K562 (cell line): Measurements from ENCODE around the gene DDX50. TPM values are rescaled to one million over a fixed set of nuclear protein-coding genes. Genes with fewer than 3 reads are reported as not detected.

Experiments
- CHAMP1 ChIP-seq: fragments of 450-650 bp; IDR thresholded peaks from 2 replicates; pipeline ENCODE4 v1.6.1; 2016; ENCODE audit warnings: mild to moderate bottlenecking
- ELK1 ChIP-seq: sonication (generic); formaldehyde crosslinking; IDR thresholded peaks from 2 replicates; pipeline ENCODE4 v1.8.1; 2022; ENCODE audit warnings: missing genetic modification reagents
- HMGN3 ChIP-seq: IDR thresholded peaks from 2 replicates; pipeline ENCODE4 v1.6.1; 2011; ENCODE audit warnings: borderline replicate concordance, low read depth, mild to moderate bottlenecking, mixed read lengths, low read length; ENCODE audit not compliant: insufficient read length; ENCODE audit errors: extremely low read depth
- JUN ChIP-seq, 2 experiments: sonication (generic) in 1 of 2; formaldehyde crosslinking in 1 of 2; IDR thresholded peaks; 2 replicates each; pipeline versions ENCODE4 v1.6.1 to v1.8.0; 2012 to 2022; ENCODE audit warnings: borderline replicate concordance in 2 of 2, mild to moderate bottlenecking in 2 of 2, improper control_type of control experiment in 1 of 2, low read depth in 1 of 2, low read length in 1 of 2, missing genetic modification reagents in 1 of 2
- JUND ChIP-seq, 2 experiments: IDR thresholded peaks; 2 replicates in 1 of 2; 3 replicates in 1 of 2; pipeline ENCODE4 v1.6.1; 2011; ENCODE audit warnings: borderline replicate concordance in 2 of 2, low read depth in 2 of 2, low read length in 2 of 2, improper control_type of control experiment in 1 of 2, missing biosample characterization in 1 of 2, missing genetic modification characterization in 1 of 2, missing genetic modification reagents in 1 of 2
- KLF16 ChIP-seq: IDR thresholded peaks from 2 replicates; pipeline ENCODE4 v1.6.1; 2016; ENCODE audit warnings: antibody characterized with exemption
- RUNX1 ChIP-seq: sonication (generic); IDR thresholded peaks from 2 replicates; pipeline ENCODE4 v1.6.1; 2016; ENCODE audit warnings: antibody characterized with exemption, low read depth
- TGIF2 ChIP-seq: sonication (generic); formaldehyde crosslinking; IDR thresholded peaks from 2 replicates; pipeline ENCODE4 v1.8.1; 2022; ENCODE audit warnings: mild to moderate bottlenecking, missing genetic modification reagents, moderate library complexity
- YBX1 ChIP-seq: fragments of 450-650 bp; IDR thresholded peaks from 2 replicates; pipeline ENCODE4 v1.7.1; 2016; ENCODE audit warnings: mild to moderate bottlenecking
- ZBTB7A ChIP-seq: IDR thresholded peaks from 2 replicates; pipeline ENCODE4 v1.6.1; 2011; ENCODE audit warnings: low read depth, mild to moderate bottlenecking, low read length, moderate library complexity, borderline replicate concordance; ENCODE audit not compliant: control insufficient read depth
- ZBTB8A ChIP-seq: fragments of 450-650 bp; IDR thresholded peaks from 2 replicates; pipeline ENCODE4 v1.6.1; 2018; ENCODE audit warnings: mild to moderate bottlenecking, moderate library complexity; ENCODE audit not compliant: partially characterized antibody
- ZFP30 ChIP-seq: fragments of 250-450 bp; sonication (Bioruptor Pico); IDR thresholded peaks from 2 replicates; pipeline ENCODE4 v1.8.0; 2022; ENCODE audit warnings: moderate library complexity, mild to moderate bottlenecking, inconsistent platforms, borderline replicate concordance
- ZNF561 ChIP-seq: fragments of 450-650 bp; formaldehyde crosslinking; conservative IDR thresholded peaks from 2 replicates; pipeline ENCODE4 v1.4.0; 2020; ENCODE audit warnings: mild to moderate bottlenecking, moderate library complexity
- ZNF696 ChIP-seq: fragments of 250-450 bp; sonication (Bioruptor Pico); conservative IDR thresholded peaks from 2 replicates; pipeline ENCODE4 v1.4.0; 2020; ENCODE audit warnings: mild to moderate bottlenecking, moderate library complexity
- ZNF764 ChIP-seq: fragments of 250-450 bp; sonication (Bioruptor Pico); IDR thresholded peaks from 2 replicates; pipeline ENCODE4 v1.4.0; 2020; ENCODE audit warnings: low read depth, mild to moderate bottlenecking, moderate library complexity
- polyA plus RNA-seq, 8 experiments: library from polyadenylated mRNA; depleted of rRNA in 4 of 8; stranded (reverse) in 5 of 8; unstranded in 3 of 8; fragments of >200 nt; fragmentation: Nextera tagmentation in 2 of 8; fragmentation: Illumina TruSeq in 1 of 8; extraction: Ambion mirVana in 2 of 8; extraction: Trizol in 1 of 8; gene quantifications; 2 replicates each; pipeline versions ENCODE4 v1.2.1 to v1.2.3, GENCODE V29; 2011 to 2014; ENCODE audit warnings: inconsistent platforms in 1 of 8, missing spikeins in 1 of 8
- total RNA-seq, 7 experiments: library from RNA; depleted of rRNA in 6 of 7; stranded (reverse); fragments of >200 nt in 6 of 7; fragmentation: Illumina TruSeq in 2 of 7; extraction: Trizol in 2 of 7; gene quantifications; 2 replicates each; pipeline versions ENCODE4 v1.2.1 to v1.2.3, GENCODE V29; 2011 to 2021; ENCODE audit warnings: low replicate concordance in 1 of 7
- TF ChIP-seq, protein P1 (sequence below): fragments of 450-650 bp; formaldehyde crosslinking; IDR thresholded peaks from 2 replicates; pipeline ENCODE4 v1.4.0; 2020; ENCODE audit warnings: mild to moderate bottlenecking, moderate library complexity
- TF ChIP-seq, protein P2 (sequence below): fragments of 450-650 bp; IDR thresholded peaks from one replicate; pipeline ENCODE4 v1.6.1; 2018; ENCODE audit warnings: mild to moderate bottlenecking, moderate library complexity; ENCODE audit not compliant: partially characterized antibody
- TF ChIP-seq, protein P3 (sequence below): sonication (generic); formaldehyde crosslinking; IDR thresholded peaks from 2 replicates; pipeline ENCODE4 v1.8.0; 2022; ENCODE audit warnings: mild to moderate bottlenecking, low read depth, missing genetic modification reagents

The DDX50 gene
- total and polyA plus RNA-seq, 9 of the 15 experiments (the other 6 are each of a cell fraction or from before 2014, with no cell fraction given): 36.7 to 86.8 (median 57.4) TPM

DNA sequence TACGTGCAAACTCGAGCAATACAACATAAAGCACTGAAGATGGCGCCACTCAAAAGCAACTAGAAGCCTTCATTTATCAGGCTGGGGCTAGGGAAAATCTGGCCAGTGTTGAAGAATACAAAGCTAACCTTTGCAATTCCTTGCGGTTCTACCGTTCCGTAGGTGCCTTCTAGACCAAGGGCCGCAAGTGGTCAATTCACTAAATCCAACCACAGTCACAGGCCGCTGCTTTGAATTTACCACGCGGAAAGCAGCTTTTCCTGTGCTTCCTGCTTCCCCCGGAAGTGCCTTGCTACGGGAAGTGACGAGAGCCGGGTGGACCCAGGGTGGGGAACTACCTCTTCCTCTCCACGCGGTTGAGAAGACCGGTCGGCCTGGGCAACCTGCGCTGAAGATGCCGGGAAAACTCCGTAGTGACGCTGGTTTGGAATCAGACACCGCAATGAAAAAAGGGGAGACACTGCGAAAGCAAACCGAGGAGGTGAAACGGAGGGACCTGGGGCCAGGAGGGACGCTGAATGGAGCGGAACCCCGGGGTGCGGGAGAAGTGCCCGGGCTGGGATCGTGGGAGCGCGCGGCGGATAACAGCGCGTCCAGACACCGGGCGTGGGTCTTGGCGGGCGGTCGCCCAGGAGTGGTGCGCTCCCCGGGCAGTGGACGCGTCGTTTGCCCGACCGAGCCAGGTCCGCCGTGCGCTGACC lies 54.9 kb downstream of the DDX50 start, which contains the start of gene DDX21 (continued):
- TF ChIP-seq ZFP30: no peak
- TF ChIP-seq, protein P1, sequence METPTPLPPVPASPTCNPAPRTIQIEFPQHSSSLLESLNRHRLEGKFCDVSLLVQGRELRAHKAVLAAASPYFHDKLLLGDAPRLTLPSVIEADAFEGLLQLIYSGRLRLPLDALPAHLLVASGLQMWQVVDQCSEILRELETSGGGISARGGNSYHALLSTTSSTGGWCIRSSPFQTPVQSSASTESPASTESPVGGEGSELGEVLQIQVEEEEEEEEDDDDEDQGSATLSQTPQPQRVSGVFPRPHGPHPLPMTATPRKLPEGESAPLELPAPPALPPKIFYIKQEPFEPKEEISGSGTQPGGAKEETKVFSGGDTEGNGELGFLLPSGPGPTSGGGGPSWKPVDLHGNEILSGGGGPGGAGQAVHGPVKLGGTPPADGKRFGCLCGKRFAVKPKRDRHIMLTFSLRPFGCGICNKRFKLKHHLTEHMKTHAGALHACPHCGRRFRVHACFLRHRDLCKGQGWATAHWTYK (CRISPR knock-in tag): no peak
- no peak for TF ChIP-seq YBX1
- TF ChIP-seq, protein P2, sequence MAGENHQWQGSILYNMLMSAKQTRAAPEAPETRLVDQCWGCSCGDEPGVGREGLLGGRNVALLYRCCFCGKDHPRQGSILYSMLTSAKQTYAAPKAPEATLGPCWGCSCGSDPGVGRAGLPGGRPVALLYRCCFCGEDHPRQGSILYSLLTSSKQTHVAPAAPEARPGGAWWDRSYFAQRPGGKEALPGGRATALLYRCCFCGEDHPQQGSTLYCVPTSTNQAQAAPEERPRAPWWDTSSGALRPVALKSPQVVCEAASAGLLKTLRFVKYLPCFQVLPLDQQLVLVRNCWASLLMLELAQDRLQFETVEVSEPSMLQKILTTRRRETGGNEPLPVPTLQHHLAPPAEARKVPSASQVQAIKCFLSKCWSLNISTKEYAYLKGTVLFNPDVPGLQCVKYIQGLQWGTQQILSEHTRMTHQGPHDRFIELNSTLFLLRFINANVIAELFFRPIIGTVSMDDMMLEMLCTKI: no peak
- no peak for TF ChIP-seq ZBTB8A
- peak; percentile 59 for TF ChIP-seq JUND (IDR thresholded peaks at IDR 0.05; ENCODE audit: borderline replicate concordance, low read depth, low read length)
- TF ChIP-seq JUND (tag; IDR thresholded peaks at IDR 0.05; ENCODE audit: borderline replicate concordance, low read depth, low read length): peak; percentile 73; the same call in 2 of the 3 replicates
- TF ChIP-seq JUN (IDR thresholded peaks at IDR 0.05; ENCODE audit: borderline replicate concordance, low read depth, low read length): no peak; the same call in 1 of the 2 replicates
- peak; percentile 13; the same call in 1 of the 2 replicates for TF ChIP-seq JUN (CRISPR knock-in tag; IDR thresholded peaks at IDR 0.05; ENCODE audit: borderline replicate concordance)
- TF ChIP-seq, protein P3, sequence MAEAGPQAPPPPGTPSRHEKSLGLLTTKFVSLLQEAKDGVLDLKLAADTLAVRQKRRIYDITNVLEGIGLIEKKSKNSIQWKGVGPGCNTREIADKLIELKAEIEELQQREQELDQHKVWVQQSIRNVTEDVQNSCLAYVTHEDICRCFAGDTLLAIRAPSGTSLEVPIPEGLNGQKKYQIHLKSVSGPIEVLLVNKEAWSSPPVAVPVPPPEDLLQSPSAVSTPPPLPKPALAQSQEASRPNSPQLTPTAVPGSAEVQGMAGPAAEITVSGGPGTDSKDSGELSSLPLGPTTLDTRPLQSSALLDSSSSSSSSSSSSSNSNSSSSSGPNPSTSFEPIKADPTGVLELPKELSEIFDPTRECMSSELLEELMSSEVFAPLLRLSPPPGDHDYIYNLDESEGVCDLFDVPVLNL: no peak; the same call in 1 of the 2 replicates
- TF ChIP-seq ZNF696 (CRISPR knock-in tag): no peak
- peak; percentile 73 for TF ChIP-seq HMGN3
- no peak for TF ChIP-seq RUNX1
- no peak for TF ChIP-seq ZNF561
- TF ChIP-seq TGIF2 (CRISPR knock-in tag): no peak
- peak; percentile 73; the same call in 1 of the 2 replicates for TF ChIP-seq CHAMP1
- no peak for TF ChIP-seq ZNF764
- TF ChIP-seq ELK1 (CRISPR knock-in tag): no peak
- 0 out of 2 replicates have a peak, but pooled peaks have one; percentile 43 for TF ChIP-seq KLF16
- 0 out of 2 replicates have a peak, but pooled peaks have one; percentile 56 for TF ChIP-seq ZBTB7A
